ENCODE results near the gene PRR29.
A peak's percentile ranks its signal among the peaks of the same experiment; 100 is the strongest.

PRR29 gene

DNA sequence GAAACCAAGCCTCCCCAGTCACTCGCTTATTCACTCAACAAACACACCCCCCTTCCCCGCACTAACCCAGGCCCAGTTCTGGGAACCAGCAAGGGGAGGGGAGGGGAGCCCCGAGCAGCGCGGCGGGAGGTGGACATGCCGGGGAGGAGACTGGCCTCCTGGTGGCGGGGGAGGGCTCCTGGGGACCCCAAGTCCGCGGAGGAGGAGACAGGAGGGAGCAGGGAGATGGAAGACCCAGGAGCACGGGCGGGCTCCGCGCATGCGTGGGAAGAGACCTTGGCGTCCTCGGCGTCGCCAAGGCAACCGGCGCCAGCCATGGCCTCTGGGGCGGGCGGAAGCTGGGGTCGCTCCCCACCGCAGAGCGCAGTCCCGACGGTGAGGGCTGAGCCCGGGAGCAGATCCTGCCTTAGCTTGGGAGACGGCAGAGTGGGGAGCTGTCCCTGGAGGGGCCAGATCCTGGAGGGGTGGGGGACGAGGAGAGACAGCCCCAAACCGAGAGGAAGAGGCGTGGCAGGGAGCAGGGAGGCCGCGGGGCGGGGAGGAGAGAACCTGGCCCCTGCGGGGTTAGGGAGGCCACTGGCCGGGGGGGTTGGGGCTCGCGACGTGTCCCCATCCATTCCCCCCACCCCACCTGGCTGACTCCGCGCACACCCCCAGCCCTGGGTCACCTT lies at the start of gene PRR29:
PRR29 (plus strand) TSS at position 302 of the 671 bp plus-strand sequence; CDS start at position 316, 14 bp downstream.
- peak; percentile 57 for DNase-seq

DNA sequence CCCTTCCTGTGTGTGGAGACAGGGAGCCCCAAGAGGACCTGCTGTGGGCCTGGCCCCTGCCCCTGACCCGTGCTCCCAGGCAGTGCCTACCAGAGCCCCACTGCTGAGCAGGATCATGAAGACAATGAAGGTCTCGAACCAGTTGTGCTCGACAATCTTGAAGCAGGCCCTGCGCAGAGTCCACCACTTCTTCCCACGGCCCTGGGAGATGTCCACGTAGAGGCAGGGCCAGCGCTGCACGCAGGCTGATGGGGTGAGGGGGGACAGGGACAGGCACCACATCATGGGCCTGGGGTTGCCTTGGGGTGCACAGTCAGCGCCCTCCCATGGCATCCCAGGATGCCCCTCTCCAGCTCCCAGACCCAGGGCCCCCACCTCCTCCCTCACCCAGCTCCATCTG lies 49.6 kb upstream of the PRR29 start:
- DNase-seq = no peak

DNA sequence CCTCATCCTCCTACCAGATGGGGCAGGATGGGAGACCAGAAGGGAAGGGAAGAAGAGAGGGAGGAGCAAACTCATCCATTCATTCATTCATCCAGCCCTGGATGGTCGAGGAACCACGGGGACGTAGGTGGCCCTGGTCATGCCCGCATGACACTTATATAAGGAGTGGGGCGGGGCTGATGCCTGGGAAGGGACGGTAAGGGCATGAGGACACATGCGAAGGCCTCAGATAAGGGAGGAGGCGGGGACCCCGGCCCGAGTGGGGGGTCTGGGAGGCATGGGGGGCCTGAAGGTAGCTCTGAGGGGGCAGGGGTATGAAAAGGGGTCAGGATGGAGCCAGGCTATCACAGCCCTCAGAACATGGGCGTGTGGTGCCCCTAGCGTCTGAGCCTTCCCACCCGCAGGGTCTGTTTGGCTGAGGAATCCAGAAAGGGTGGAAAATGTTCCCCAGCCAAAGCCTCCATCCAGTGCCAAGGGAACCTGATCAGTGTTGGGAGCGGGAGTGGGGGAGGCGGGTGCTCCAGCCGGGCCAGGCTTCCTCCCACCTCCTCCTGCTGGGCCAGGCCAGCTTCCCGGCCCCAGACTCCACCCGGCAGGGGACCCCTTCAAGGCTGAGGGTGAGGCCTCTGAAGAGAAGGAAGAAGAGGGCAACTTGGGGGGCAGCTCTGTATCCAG lies 48.4 kb upstream of the PRR29 start:
- DNase-seq = no peak

DNA sequence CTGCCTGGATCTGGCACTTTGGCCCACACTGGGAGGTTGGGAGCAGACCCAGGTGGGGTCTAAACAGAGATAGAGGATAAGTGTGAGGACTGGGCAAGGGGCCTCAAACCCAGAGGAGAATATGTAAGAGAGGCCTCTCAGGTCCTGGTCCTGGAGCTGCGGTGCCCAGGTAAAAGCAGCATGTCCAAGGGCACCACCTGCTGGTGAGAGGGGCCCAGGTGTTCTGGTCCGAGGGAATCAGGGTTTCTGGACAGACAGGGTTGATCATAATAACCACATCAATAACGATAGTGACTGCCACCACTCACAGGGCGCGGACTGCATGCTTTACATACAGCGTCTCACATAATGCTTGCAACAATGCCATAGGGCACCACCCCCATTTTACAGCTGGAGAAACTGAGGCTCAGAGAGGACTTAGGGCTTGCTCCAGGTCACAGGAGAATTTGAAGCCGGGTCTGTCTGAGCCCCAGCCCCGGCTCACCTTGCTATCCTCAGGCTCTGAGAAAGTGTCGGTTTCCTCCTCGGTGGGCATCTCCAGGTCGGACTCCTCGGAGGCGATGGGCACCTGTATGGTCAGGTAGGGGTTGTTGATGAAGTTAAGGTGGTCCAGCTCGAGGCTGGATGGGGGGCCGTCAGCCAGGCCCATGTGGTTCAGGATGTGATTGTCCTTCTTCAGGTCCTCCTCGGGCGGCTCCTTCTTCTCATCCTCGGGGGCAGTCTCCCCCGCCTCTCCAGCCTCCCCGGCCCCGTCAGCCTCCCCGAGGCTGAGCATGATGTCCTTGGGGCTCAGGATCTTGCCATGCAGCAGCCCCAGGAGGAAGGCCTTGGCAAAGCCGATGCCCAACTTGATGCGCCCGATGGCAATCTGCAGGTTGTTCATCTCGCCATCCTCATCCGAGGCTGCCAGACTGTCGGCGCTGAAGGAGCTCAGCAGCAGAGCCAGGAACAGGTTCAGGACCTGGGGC lies 46.9 kb upstream of the PRR29 start:
- no peak for DNase-seq

DNA sequence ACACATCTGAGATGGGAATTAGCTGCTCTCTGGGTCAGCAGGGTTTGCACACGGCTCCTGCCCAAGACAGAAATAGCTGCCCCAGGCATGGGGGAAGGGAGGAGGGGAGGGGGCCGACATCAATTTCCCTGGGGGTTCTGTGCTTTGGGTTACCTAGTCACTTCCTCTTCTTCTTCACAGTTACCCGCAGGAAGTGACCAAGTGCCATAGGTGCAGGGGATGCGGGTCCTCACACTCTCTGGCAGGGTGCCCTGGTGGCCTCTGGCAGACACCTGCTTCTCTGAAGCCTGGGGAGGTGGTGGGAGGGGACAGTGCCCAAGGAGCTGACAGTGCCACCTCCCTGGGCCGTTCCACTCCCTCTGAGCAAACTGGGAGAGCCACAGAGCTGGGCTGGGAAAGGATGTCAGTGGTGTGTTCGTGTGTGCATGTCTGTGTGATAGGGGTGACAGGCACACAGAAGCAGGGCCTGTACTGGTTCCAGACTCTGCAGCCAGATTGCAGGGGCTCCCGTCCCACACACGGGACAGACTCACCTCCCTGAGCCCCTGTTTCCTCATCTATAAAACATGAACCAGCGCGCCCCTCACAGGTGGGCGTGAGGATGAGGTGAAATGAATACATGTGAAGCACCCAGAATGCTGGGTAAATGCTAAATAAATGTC lies 43.6 kb upstream of the PRR29 start:
- DNase-seq = no peak

DNA sequence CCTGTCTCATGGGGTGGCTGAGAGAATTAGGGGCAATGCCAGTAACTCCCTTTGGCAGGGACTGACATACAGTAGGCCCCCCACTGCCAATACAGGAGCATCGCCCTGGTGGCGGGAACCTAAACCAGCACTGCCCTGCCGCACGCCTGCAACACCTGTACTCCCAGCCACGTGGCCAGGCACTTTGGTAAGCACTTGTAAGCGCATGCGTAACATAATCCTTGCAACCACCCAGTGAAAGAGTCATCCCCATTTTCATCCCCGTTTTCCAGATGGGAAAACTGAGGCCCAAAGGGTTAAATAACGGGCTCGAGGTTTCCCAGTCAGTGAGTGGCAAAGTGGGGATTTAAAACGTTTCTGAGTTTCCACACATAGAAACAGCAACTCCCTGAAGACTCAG lies 42.9 kb upstream of the PRR29 start:
- DNase-seq = no peak

DNA sequence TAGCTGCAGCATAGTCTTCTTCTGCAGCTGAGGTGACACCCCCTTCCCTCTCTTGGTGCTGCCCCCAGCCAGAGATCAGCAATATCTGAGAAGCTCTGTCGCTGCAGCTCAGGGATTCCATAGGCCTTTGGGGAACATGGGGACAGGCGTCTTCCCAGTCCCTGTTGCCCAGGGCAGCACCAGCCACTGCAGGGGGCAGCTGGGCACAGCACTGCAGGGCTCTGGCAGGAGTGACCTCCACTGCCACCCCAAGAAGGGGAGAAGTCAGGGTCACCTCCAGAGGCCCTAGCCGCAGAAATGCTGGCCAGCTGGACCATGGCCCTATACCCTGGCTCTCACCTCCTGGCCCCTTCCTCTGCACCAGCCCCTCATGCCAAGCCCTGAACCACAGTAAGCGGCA lies 42.4 kb upstream of the PRR29 start:
- DNase-seq = no peak

DNA sequence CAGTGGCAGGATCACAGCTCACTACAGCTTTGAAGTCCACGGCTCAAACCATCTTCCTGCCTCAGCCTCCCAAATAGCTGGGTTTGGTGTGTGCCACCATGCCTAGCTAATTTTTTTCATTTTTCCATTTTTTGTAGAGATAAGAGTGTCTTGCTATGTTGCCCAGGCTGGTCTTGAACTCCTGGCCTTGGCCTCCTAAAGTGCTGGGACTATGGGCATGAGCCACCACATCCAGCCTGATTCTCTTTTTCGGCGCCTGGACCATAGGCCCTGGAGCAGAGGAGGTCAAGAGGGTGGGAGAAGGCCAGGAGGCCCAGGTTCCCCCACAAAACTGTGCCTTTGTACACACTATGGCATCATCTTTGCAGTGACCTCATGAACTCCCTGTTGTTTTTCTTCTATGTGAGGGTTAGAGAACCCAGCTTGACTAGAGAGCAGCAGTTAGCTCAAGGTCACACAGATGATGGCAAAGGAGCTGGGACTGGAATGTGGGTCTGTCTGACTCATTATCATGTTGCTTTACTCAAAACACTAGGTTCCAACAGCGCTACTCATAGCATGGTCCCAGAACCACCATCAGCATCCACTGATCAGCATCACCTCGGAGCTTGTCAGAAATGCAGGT lies 41.7 kb upstream of the PRR29 start:
- no peak for DNase-seq

DNA sequence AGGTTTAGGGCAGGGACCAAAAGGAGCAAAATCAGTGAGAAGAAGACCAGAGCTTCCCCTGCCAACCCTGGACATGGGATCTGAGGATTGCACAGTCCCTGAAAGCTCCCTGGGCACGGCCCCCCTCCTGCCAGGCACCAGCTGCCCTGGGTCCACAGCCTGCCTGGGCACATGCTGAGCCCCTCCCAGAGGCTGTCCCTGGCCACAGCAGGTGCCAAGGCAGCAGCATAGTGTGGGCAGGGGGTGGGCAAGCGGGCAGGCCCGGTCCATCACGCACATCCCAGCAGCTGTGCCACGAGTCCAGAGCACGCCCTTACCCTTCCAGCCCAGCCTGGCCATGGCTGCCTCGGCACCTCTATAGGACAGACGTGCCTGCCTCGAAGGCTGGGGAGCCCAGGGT lies 38.1 kb upstream of the PRR29 start:
- DNase-seq = no peak

DNA sequence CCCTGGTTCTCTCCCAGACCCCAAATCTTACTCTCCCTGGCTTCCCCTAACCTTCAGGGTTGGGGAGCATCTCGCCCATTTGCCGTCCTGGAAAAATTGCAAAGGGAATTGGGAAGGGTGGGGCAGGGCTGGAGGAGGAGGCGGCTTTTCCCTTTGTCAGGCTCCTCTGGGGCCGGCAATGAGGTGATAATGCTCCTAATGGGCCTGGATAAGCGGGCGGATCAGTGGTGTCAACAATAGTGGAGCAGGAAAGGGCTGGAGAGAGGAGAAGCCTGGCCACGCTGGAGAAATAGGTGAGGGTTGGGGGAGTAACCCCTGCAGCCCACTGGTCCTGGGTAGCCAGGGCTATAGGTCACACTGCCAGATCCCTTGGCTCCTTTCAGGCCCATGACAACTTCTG lies 37.7 kb upstream of the PRR29 start:
- no peak for DNase-seq

DNA sequence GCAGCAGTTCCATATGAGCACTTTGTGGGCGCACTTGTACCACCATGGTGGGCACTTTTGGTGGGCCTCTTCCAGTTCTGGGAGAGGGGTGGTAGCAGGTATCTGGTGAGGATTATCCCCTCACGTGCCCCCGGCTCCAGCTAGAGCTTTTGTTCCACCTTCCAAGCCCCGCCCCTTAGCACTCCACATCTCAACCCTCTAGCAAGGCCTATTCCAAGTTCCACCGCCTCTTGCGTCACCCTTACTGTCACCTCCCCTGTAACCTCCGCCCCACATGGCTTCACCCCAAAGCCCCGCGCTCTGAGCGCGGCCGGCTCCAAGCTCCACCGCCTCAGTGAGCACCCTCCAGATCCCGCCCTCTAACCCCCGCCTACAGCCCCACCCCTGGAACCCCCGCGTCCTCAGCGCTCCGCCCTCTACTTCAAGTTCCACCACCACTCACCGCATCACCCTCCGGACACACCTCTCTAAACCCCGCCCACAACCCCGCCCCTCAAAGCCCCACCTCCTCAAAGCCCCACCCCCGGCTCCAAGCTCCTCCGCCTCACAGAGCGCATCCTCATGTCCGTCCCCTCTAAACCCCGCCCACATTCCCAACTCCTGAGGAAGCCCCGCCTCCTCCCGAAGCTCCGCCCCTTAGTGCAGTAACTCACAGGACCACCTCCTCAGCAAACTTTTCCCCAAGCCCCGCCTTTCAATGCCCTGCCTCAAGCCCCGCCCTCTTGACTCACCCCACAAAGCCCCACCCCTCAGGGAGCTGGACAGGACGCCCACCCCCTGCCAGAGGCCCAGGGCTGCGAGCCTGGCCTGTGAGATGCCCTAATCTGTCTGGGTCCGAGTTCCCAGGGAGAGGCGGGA lies 36.6 kb upstream of the PRR29 start:
- DNase-seq = no peak

DNA sequence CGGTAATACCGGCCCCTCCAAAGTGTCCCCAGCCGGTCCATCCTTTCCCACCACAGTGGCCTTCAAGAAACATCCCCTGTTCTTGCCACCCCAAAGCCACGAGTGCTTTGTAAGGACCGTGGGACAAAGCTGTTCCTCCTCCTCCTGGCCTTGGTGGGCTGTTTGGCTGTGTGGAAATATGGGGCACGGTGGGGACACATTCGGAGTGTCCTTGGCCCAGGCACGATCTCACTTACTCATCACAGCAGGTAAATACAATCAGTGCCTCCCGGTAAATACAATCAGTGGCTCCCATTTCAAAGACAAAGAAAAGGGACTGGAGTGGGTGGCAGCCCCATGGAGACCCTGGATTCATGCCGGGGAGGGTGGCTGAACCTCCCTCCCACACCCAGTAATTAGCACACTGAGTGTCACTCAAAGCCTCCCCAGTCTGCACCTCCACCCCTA lies 35.8 kb upstream of the PRR29 start:
- no peak for DNase-seq

DNA sequence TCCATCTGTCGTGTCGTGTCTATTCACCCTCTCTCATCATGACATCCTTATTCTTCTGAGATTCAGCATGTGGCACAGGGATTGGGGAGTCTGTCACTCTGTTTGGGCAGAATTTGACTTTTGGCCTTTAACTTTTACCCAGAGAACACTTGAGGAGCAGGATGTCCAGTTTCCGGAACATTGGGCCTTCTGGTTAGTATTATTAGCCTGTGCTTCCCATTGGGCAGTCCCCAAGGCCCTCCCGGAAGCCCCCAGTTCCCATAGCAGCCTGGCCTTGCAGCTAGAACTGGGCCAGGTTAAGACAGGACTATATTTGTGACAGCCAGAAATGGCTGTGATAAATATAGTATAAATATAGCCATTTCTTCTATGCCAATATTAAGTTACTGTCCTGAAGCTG lies 35.0 kb upstream of the PRR29 start:
- no peak for DNase-seq

DNA sequence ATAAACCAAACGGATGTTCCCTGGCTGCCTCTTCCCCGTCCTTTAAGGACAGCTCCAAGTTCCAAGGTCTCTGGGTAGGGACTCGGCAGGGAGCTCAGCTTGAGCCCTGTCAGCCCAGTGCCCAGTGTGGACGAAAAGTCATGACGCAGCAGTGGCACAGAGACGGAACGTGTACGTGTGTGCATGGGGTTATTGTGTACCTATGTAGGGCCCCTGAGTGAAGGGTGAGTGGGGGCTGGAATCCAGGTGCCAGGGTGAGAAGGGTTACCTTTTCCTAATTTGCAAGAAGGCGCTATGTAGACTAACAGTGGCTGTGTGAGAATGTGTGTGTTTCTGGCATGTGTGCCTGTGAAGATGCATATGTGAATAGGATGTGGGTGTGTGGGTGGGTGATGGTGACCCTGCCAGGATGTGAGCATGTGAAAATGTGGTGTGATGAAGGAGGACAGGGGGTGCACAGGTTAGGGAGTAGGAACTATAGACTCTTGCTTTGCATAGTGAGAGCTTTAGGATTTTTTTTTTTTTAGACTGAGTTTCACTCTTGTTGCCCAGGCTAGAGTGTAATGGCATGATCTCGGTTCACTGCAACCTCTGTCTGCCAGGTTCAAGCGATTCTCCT lies 31.4 kb upstream of the PRR29 start:
- no peak for DNase-seq

DNA sequence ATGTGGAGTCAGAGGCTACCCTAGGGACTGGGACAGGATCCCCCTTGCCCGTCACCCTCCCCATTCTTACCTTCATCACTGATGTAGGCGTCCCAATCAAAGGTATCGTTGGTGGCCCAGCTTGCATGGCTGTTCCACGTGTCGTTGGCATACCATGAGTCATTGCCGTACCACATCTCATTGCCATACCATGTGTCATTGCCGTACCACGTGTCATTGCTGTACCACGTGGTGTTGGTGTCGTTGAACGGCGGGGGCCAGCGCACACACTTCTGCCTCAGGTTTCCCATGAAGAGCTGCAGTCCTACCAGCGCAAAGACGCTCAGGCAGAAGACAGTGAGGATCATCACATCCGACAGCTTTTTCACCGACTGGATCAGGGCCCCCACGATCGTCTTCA lies 30.2 kb upstream of the PRR29 start:
- no peak for DNase-seq

DNA sequence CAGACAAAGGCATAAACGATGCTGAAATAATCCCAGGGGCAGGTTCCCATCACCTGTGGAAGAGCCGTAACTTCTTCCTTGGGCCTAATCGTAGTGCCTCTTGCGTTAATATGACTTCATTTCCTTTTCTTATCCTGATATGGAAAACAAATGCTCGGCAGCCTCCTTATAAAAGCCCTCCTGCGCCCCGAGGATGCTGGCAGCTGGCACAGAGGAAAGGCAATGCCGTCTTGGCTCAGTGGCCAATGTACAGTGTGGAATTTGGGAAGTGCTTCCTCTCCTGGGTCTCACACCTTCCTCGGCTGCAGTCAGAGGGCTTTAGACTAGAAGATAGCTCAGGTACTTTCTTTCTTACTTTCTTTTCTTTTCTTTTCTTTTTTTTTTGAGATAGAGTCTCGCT lies 28.9 kb upstream of the PRR29 start:
- DNase-seq = no peak

DNA sequence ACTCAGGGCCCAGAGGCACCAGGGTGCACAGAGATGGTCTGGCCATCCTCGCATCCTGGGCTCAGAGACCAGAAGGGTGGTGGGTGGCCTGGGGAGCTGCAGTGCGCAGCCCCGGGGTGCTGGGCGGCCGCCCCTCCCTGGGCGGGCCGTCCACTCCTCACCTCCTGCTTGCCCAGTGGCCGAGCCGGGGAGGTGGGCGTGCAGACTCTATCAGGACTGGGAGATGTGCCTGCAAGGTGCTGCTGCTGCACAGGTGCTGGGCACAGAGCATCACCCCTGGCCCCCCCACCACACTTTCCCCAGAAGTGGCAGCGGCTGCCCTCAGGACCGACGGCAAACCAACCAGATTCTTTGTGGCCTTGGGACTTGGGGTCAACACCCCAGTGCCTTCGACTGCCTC lies 25.4 kb upstream of the PRR29 start, which contains the start of gene SCN4A:
SCN4A (minus strand) TSS at position 123 of the 400 bp plus-strand sequence; CDS start at position 46, 77 bp downstream.
- no peak for DNase-seq

DNA sequence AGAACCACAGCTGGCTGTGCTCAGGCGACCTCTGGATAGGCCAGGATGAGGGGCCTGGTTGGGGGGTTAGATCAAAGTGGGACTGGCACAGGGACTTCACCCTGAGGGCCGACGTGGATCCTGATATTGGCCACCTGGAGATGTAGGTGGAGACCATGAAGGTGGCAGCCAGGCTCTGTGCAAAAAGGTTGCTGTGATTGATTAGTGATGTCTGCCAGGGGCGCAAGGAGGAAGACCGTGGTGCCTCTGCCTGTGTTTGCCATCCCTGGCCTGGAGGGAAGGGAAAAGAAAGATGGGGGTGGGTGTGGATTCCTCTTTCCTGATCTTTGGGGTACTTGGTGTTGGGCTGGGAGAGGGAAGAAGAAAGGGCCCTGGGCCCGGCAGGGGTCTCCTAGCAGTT lies 24.9 kb upstream of the PRR29 start:
- DNase-seq = no peak

DNA sequence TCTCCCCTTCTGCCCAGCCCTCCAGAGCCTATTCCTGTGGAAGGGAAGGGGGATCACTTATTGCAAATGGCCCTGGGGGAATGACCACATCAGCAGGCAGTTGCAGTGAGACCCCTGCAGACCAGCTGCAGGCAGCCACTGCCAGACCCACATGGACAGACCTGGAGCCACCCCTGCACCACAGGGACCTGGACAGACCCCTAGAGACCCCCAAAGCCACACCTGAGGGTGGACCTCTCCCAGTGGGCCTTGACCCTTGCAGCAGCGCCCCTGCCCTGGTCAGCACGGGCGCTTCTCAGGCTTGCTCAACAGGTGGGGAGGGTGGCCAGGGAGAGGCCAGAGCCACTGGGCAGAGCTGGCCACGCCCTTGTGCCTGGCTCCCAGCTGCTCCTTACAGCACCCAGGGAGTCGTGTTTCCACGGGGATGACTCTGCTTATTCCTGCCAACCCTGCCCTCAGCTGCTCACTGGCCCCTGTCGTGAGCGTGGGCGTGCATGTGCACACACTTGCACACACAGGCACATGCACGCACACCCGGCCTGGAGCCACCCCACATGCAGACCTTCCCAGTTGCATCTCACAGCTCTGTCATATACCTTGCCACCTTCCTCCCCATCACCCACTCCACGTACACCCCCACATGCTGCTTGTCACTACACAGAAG lies 24.1 kb upstream of the PRR29 start:
- DNase-seq = no peak

DNA sequence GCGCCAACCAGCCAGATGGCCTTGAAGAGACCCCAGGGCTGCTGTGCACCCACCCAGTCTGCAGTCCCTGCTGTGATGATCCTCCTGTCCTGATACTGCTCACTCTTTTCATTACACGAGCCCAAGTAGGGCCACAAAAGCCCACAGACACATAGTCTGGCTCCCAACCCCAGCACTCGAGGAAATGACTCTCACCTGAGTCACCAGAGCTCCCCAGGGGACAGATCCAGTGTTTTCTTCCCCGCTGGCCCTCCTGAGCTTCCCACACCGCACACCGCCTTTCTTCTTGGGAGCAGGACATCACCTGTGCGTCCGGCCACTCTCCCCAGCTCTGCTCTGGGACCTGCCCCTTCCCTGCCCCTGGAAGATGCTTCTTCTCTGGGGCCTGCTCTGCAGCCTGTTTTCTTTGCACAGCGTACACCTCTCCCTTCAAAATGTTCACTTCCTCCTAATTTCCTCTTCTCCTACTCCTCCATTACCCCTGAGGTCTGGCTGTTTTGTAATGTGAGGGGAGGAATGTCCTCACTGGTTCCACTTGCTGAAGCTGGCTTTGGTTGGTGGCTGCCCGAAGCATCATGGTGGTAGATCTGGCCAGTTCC lies 23.5 kb upstream of the PRR29 start:
- no peak for DNase-seq
